ENCODE data around the gene TAOK2. TPM values are rescaled to one million over a fixed set of nuclear protein-coding genes. Genes with fewer than 3 reads are reported as not detected.
"Not testable (repeated sequence)": the region's sequence is repeated elsewhere in the genome, so short reads cannot be mapped to it uniquely, and the experiment has no call there.

The TAOK2 gene
- total RNA-seq, 1 donor from 2014 or later: 80.9 TPM

- no peak for DNase-seq (ENCODE audit: low read depth)
Observed at GRCh38 chr16:30003670-30004423, 30.2 kb downstream of the TAOK2 start.

- no peak for DNase-seq (ENCODE audit: low read depth)
Observed at GRCh38 chr16:30004424-30004776, 30.7 kb downstream of the TAOK2 start.

DNA sequence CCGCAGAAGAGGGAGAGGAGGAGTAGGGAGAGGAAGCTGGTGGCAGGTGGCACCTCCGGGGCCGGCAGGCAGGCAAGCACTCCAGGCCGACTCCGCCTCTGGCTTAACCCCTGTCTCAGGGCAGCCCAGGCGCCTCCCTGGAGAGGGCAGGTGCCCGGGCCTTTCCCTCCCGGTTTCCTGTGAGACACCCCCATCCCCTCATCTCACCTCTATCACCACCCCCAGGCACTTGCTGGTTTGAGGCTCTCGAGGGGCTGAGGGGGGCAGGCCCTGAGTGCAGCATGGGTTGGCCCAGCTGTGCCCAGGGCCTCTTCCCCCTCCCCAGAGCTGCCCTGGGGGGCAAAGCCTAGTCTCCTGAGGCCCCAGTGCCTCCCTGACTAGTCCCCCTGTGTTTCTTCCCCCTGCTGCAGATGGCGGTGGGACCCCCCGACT lies 31.2 kb downstream of the TAOK2 start:
- DNase-seq (ENCODE audit: low read depth): no peak

DNA sequence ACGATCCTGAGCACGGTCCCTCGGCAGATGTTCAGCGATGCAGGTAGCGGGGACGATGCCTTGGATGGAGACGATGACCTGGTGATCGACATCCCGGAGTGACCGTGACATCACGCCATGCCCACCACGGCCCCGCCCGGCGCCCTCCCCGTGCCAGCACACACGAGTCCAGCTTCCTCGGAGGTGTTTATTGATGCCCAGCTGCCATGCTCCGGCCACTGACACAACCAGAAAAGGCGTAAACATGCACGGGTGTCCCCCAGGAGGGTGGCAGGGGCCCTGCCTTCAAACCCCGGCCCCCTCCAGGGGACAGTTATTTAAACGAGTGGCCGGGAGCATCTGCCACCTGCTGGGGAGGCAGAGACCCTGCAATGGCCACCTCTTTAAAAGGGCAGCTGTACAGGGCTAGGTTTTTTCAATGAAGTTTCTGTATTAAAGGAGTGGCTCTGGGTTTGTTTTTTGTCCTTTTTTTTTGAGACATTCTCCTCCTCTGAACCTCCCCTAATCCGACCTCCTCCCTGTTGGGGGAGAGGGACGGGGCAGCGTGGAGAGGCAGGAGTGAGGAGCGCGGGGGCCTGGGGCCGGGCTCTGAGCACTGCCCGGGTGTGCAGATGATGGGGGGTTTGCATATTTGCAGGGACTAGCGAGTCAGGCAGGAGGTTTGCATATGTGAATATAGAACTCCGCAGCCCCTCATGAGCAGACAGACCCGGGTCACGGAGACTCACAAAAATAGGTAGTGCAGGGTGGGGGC lies 31.9 kb downstream of the TAOK2 start:
- DNase-seq (ENCODE audit: low read depth): peak; percentile 15

GRCh38 chr16:30006095-30006473 lies 32.4 kb downstream of the TAOK2 start:
- no peak for DNase-seq (ENCODE audit: low read depth)

GRCh38 chr16:30006659-30007377 lies 33.1 kb downstream of the TAOK2 start:
- DNase-seq (ENCODE audit: low read depth): no peak

- no peak for DNase-seq (ENCODE audit: low read depth)
Observed at GRCh38 chr16:30007378-30007895, 33.8 kb downstream of the TAOK2 start.

DNA sequence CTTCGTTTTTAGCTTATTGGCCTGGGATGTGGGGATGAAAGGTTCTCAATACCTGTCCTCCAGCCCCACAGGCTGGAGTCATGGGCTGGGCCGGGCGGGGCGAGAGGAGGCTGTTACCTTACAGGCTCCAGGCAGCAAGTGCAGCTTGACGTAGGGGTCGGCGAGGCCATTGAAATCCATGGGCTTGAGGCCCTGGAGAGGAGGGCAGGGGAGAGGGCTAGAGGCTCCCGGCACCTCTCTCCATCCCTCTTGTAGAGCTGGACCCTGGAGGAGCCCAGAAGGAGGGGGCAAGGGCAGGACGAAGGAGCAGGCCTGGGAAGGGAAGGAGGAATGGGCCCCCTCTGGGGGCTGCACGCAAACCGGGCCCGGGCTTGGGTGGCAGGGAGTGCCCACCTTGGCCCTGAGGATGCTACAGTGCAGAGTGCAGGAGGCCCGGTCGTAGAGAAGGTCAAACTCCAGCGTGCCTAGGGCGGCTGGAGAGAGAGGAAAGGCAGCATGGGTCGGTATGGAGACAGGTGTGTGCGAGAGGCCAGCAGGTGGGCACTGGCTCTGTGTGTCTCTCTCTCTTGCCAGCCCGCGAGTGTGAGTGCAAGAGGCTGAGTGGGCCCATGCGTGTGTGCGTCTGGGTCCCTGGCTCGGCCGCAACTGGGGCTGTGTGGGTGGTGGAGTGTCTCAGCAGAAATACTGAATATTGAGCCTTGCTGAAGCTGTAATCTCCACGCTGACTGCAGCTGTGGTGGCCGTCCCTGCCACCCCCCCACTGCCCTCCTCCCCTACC lies 35.6 kb downstream of the TAOK2 start:
- no peak for DNase-seq (ENCODE audit: low read depth)

DNA sequence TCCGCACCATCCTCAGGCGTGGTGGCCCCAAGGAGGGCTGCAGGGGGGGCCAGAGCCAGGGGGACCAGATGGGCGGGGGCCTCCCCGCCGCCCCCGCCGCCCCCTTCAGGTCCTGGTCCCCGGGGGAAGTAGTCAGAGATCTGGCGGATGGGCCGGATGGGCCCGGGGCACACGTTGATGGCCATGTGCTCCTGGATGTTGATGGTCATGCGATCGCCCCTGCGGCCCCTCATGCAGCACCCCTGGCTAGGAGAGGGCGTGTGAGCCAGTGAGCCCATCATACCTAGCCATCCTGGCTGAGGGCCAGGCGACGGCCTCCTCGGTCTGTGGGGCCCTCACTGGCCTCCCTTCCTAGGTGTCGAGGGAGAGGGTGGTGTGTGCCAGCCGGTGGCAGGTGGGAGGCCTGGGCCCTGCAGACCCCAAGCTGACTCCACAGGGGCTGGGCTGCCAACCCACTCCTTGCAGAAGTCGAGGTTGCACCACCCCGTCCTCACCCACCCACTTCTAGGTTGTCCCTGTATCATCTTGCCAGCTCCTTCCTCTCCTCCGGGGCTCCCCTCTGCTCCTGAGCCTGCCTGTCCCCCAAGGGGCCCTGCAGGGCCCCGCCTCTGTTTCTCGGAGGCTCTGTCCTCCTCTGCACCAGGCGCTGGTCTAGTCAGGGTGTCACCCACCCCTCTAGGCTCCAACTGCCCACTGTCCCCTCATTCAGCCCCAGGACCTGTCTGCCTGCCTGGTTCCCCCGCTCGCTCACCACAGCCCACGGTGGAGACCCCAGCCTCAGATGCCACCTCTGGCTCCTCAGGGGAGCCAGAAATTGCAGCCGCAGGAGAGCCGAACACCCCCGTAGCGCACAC lies 36.5 kb downstream of the TAOK2 start:
- no peak for DNase-seq (ENCODE audit: low read depth)

DNA sequence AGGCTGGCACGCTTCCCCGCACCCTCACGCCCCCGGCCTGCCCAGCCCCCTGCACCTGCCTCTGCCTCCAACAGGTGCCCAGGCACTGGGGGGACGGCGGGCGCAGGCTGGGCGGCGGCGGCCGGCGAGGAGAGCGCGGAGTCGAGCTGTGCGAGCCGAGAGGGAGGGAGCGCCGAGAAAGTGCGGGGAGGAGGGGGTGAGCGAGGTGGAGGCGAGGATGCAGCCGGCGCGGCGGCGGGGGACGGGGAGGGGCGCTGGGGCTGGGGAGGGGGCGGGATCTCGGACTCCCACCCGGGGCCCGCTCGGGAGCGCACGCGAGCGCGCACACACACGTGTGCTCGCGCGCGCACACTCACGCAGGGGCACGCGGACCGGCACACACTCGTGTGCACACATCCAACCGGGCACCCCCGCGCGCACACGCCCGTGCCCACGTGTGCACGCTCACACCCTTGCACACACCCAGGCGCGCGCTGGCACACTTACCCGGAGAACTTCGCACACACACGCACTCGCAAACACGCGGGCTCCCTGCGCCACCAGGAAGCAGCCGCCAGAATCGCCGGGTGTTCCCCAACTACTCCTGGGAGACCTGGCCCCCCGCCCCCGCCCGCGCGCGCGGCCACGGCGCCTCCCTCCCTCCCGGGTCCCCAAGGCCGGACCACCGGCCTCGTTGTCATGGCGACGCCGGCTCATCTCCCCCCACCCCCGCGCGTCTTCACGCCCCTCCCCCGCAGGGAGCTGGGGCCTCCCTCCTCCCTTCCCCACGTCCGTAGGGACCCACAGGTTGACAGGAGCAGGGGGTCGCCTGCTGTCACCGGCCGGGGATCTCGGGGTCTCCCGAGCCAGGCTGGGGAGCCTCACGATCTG lies 37.4 kb downstream of the TAOK2 start, which contains the start of gene DOC2A:
Gene DOC2A, minus strand, starts transcription at position 184 of the 870 bp plus-strand sequence. CDS start 805 bp downstream, outside the sequence.
- DNase-seq (ENCODE audit: low read depth): no peak

DNA sequence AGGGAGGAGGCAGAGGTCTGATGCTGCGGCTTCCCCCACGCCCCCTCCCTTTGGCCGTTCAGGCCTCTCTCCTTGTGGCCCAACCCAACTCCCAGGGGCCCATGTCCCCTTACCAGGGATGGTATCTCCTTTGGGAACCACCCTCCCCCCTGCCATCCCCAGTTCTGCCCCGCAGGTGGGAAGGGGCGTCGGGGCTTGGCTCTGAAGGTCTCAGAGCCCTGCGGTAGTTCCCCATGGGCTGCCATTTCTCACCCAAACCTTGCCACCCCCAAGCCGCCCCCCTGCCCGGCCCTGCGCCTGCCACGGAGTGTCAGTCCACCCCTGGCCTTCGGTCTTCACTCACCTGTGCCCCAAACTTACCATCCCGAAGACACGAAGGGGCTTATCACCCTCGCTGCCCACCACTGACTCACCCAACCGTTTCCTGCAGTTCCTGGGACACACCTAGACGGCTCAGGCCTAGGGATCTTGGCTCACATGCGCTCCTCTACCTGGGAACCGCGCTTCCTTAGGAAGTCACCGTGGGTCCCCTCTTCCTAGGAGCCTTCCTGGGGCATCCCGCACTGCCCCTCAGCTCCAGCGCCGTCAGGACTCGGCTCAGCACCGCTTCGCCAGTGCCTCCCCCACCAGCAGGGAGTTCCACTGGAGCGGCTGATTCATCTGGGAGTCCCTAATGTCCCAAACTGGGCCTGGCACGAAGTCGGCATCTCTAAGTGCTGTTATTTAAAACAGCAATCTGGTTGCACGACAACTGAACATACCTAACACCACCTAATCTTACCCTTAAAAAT lies 38.2 kb downstream of the TAOK2 start:
- DNase-seq (ENCODE audit: low read depth): no peak

GRCh38 chr16:30012598-30012997 lies 38.9 kb downstream of the TAOK2 start:
- not testable (repeated sequence) for DNase-seq (ENCODE audit: low read depth)

DNA sequence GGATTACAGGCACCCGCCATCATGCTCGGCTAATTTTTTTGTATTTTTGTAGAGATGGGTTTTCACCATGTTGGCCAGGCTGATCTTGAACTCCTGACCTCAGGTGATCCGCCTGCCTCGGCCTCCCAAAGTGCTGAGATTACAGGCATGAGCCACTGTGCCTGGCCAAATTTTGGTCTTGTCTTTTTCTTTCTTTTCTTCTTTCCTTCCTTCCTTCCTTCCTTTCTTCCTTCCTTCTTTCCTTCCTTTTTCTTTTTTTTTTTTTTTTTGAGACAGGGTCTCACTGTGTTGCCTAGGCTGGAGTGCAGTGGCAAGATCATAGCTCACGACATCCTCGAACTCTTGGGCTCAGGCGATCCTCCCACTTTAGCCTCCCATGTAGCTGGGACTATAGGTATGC lies 41.8 kb downstream of the TAOK2 start:
- DNase-seq (ENCODE audit: low read depth): not testable (repeated sequence)

DNA sequence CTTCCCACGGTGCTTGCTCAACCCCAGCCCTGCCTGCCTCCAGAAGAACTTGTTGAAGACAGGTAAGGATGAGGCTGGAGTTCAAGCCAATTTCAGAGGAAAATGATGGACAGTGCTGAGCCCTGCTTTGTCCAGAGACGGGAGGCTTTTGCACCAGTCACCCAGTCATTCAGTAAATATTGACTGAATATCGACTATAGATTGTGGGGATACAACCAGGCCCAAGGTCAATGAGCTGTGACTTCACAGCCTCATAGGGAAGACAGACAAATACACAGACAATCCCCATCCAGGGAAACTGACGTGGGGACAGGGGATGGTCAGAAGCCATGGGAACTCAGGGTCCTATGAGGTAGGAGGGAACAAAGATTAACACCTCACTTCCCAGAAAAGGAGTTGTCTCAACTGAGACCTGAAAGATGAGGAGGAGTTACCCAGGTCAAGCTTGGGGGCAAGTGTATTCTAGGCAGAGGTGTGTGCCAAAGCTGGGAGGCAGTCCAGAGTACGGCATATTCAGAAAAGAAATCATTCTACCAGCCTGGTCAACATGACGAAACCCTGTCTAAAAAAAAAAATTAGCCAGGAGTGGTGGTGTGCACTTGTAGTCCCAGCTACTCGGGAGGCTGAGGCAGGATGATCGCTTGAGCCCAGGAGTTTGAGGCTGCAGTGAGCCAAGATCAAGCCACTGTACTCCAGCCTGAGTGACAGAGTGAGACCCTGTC lies 43.0 kb downstream of the TAOK2 start:
- DNase-seq (ENCODE audit: low read depth): no peak

GRCh38 chr16:30017277-30017656 lies 43.6 kb downstream of the TAOK2 start:
- no peak for DNase-seq (ENCODE audit: low read depth)

DNA sequence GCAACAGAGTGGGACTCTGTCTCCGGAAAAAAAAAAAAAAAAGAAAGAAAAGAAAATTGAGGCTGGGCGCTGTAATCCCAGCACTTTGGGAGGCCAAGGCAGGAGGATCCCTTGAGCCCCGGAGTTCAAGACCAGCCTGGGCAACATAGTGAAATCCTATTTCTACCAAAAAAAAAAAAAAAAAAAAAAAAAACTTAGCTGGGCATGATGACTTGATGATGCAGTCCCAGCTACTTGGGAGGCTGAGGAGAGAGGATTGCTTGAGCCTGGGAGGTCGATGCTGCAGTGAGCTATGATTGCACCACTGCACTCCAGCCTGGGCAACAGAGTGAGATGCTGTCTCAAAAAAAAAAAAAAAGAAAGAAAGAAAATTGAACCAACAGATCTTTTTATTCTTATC lies 44.3 kb downstream of the TAOK2 start:
- DNase-seq (ENCODE audit: low read depth): not testable (repeated sequence)

DNA sequence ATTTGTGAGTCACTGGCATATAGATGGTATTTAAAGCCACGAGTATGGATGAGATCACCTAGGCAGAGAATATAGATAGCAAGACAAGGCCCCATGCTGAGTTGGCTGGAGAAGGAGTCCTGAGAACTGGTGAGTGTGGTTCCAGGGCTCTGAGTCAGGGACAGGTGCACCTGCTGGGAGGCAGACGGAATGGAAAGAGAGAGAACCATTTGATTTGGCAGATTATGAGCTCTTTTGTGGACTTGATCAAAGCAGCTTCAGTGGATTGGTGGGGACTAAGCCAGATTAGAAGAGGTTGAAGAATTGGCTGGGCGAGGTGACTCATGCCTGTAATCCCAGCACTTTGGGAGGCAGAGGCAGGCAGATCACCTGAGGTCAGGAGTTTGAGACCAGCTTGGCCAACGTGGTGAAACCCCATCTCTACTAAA lies 45.1 kb downstream of the TAOK2 start:
- no peak for DNase-seq (ENCODE audit: low read depth)

GRCh38 chr16:30022887-30023286 lies 49.2 kb downstream of the TAOK2 start, which contains the start of gene C16orf92:
Gene C16orf92 (plus strand): TSS chr16:30023198. CDS start chr16:30023341, 143 bp downstream.
- no peak for DNase-seq (ENCODE audit: low read depth)
